SK-N-SH (cell line): ENCODE data around the gene MYO1E. TPM values are rescaled to one million over a fixed set of nuclear protein-coding genes. Genes with fewer than 3 reads are reported as not detected.
"Not testable (repeated sequence)": the region's sequence is repeated elsewhere in the genome, so short reads cannot be mapped to it uniquely, and the experiment has no call there.

Experiments used
- CTCF ChIA-PET: fragments of 300-600, 350-600 bp; formaldehyde crosslinking; extraction: SDS; loops from one replicate; lab custom pipeline; 2021; lab: Yijun Ruan, JAX
- POLR2A ChIA-PET: fragments of 350-600 bp; sonication (Branson Sonifier 250); formaldehyde crosslinking; extraction: SDS; loops from one replicate; lab custom pipeline; 2020; ENCODE audit warnings: antibody characterized with exemption, inconsistent platforms; lab: Yijun Ruan, JAX
- DNase-seq: peaks from one replicate; pipeline ENCODE4 v3.0.0; 2012
- H2AFZ ChIP-seq: fragments of 200-600 bp; sonication (generic); 2 replicates; pipeline ENCODE4 v1.8.1; 2016; ENCODE audit warnings: antibody characterized with exemption, mild to moderate bottlenecking, low read depth
- H3F3A ChIP-seq: fragments of 200-600 bp; sonication (generic); replicated peaks from 2 replicates; pipeline ENCODE3; 2016; ENCODE audit warnings: antibody characterized with exemption, mild to moderate bottlenecking; ENCODE audit not compliant: insufficient read depth
- H3K27ac ChIP-seq, 2 experiments: fragments of 200-500 bp in 1 of 2; fragments of 200-600 bp in 1 of 2; sonication (Bioruptor generic) in 1 of 2; sonication (generic), shearing (Covaris generic) in 1 of 2; 2 replicates each; pipeline versions ENCODE4 v1.5.1 to v1.6.1; 2014 to 2016; ENCODE audit warnings: low read depth in 2 of 2, inconsistent platforms in 1 of 2, low read length in 1 of 2, mild to moderate bottlenecking in 1 of 2, mixed read lengths in 1 of 2
- H3K27me3 ChIP-seq: fragments of 200-600 bp; sonication (generic), shearing (Covaris generic); 2 replicates; pipeline ENCODE4 v1.6.1; 2016; ENCODE audit warnings: mixed run types; ENCODE audit not compliant: insufficient read depth
- H3K36me3 ChIP-seq, 2 experiments: fragments of 200-500 bp in 1 of 2; fragments of 200-600 bp in 1 of 2; sonication (Bioruptor generic) in 1 of 2; sonication (generic) in 1 of 2; replicated peaks in 1 of 2; 2 replicates each; pipeline versions ENCODE3 to v1.5.1; 2014 to 2016; ENCODE audit warnings: low read length in 1 of 2, mild to moderate bottlenecking in 1 of 2; ENCODE audit not compliant: insufficient read depth in 2 of 2, control insufficient read depth in 1 of 2
- H3K4me1 ChIP-seq, 2 experiments: fragments of 200-500 bp in 1 of 2; fragments of 200-600 bp in 1 of 2; sonication (Bioruptor generic) in 1 of 2; sonication (generic), shearing (Covaris generic) in 1 of 2; 2 replicates each; pipeline versions ENCODE4 v1.5.1 to v1.6.1; 2014 to 2016; ENCODE audit warnings: low read depth in 1 of 2, low read length in 1 of 2, mixed run types in 1 of 2; ENCODE audit not compliant: insufficient read depth in 2 of 2, control insufficient read depth in 1 of 2
- H3K4me2 ChIP-seq: fragments of 200-600 bp; sonication (generic), shearing (Covaris generic); 2 replicates; pipeline ENCODE4 v1.6.1; 2017; ENCODE audit warnings: mixed run types
- H3K4me3 ChIP-seq, 2 experiments: fragments of 200-500 bp in 1 of 2; fragments of 200-600 bp in 1 of 2; sonication (Bioruptor generic) in 1 of 2; sonication (generic), shearing (Covaris generic) in 1 of 2; 2 replicates each; pipeline versions ENCODE4 v1.5.1 to v1.8.1; 2014 to 2016; ENCODE audit warnings: low read depth in 2 of 2, inconsistent platforms in 1 of 2, low read length in 1 of 2, mild to moderate bottlenecking in 1 of 2, mixed read lengths in 1 of 2, moderate library complexity in 1 of 2
- H3K79me2 ChIP-seq: fragments of 200-600 bp; sonication (generic); 2 replicates; pipeline ENCODE4 v1.8.1; 2017; ENCODE audit warnings: mild to moderate bottlenecking; ENCODE audit not compliant: insufficient read depth
- H3K9ac ChIP-seq: fragments of 200-600 bp; sonication (generic); 2 replicates; pipeline ENCODE4 v1.6.1; 2017; ENCODE audit warnings: mixed run types
- H3K9me2 ChIP-seq: fragments of 200-600 bp; sonication (generic); 2 replicates; pipeline ENCODE4 v1.6.1; 2017; ENCODE audit warnings: mixed run types
- H3K9me3 ChIP-seq: fragments of 200-600 bp; sonication (generic); 2 replicates; pipeline ENCODE4 v1.6.1; 2017; ENCODE audit warnings: mixed run types, mild to moderate bottlenecking, moderate library complexity
- H4K20me1 ChIP-seq: fragments of 200-600 bp; sonication (generic); 2 replicates; pipeline ENCODE4 v1.6.1; 2017; ENCODE audit warnings: mild to moderate bottlenecking, mixed run types; ENCODE audit not compliant: insufficient read depth
- CHD2 ChIP-seq: fragments of 150-350 bp; IDR thresholded peaks from 2 replicates; pipeline ENCODE4 v1.6.1; 2018; ENCODE audit warnings: low read length; ENCODE audit not compliant: partially characterized antibody
- ELF1 ChIP-seq: IDR thresholded peaks from 2 replicates; pipeline ENCODE4 v1.4.0; 2012
- EZH2phosphoT487 ChIP-seq: fragments of 200-600 bp; sonication (generic); IDR thresholded peaks from 2 replicates; pipeline ENCODE4 v1.6.1; 2017; ENCODE audit warnings: low read depth, mixed run types, mild to moderate bottlenecking, antibody characterized with exemption, moderate library complexity, borderline replicate concordance
- FOSL2 ChIP-seq: IDR thresholded peaks from 2 replicates; pipeline ENCODE4 v1.4.0; 2012; ENCODE audit warnings: low read depth, mild to moderate bottlenecking, moderate library complexity, borderline replicate concordance
- FOXJ3 ChIP-seq: sonication (generic); formaldehyde crosslinking; IDR thresholded peaks from 2 replicates; pipeline ENCODE4 v1.5.1; 2020; ENCODE audit warnings: mild to moderate bottlenecking, missing genetic modification reagents
- GATA2 ChIP-seq: sonication (generic); formaldehyde crosslinking; IDR thresholded peaks from 2 replicates; pipeline ENCODE4 v1.5.0; 2020; ENCODE audit warnings: mild to moderate bottlenecking, missing genetic modification reagents
- JUND ChIP-seq: IDR thresholded peaks from 2 replicates; pipeline ENCODE4 v1.4.0; 2012
- MAX ChIP-seq: IDR thresholded peaks from 2 replicates; pipeline ENCODE4 v1.4.0; 2012; ENCODE audit warnings: low read depth
- MEF2A ChIP-seq: IDR thresholded peaks from 2 replicates; pipeline ENCODE4 v1.4.0; 2012; ENCODE audit warnings: low read depth, borderline replicate concordance
- NFIC ChIP-seq: IDR thresholded peaks from 2 replicates; pipeline ENCODE4 v1.4.0; 2012; ENCODE audit warnings: borderline replicate concordance
- TEAD4 ChIP-seq: IDR thresholded peaks from 2 replicates; pipeline ENCODE4 v1.4.0; 2012; ENCODE audit warnings: mild to moderate bottlenecking, borderline replicate concordance; ENCODE audit not compliant: insufficient read depth
- WGBS: methylation state at CpG from one replicate; pipeline ENCODE4 v1.1.6; 2017; ENCODE audit warnings: low lambda C conversion rate; 5-methylcytosine and 5-hydroxymethylcytosine counted together
- polyA plus RNA-seq, 3 experiments: library from polyadenylated mRNA; depleted of rRNA; stranded (reverse); fragments of >200 nt; gene quantifications; 2 replicates each; pipeline ENCODE4 v1.2.3, GENCODE V29; 2012
- TF ChIP-seq, protein P1 (sequence below): IDR thresholded peaks from 2 replicates; pipeline ENCODE4 v1.4.0; 2012; ENCODE audit warnings: low read depth, borderline replicate concordance

Gene MYO1E
- polyA plus RNA-seq, 1 of the 3 experiments (the other 2 are of a cell fraction) = 9.7 TPM

DNA sequence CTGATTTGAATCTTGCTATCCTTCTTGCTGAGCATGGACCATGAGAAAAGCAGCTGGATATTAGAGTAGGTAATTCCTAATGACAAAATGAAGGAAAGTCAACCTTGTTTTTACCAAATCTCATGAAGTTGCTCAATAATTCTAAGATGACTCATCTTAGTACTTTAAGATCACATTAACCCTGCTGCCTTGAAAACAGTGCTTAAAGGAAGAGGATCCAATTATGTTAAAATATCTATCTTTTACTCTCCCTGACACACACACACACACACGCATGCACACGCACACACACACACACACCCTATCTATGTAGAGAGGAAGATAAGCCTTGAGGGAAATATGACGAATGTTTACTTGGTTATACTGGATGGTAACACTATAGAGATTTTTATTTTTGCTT, 16.0 kb upstream of the MYO1E start:
- Histone ChIP-seq H3K27ac (no peak overlapping the region), H3K79me2 (no peaks in the 10 kb centered on the region), H3K9me3 (no peaks in the 10 kb centered on the region)
- TF ChIP-seq CHD2 = no peak
- TF ChIP-seq, protein P1, sequence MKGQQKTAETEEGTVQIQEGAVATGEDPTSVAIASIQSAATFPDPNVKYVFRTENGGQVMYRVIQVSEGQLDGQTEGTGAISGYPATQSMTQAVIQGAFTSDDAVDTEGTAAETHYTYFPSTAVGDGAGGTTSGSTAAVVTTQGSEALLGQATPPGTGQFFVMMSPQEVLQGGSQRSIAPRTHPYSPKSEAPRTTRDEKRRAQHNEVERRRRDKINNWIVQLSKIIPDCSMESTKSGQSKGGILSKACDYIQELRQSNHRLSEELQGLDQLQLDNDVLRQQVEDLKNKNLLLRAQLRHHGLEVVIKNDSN = no peak
- no peak for TF ChIP-seq EZH2phosphoT487
- peak; percentile 49; the same call in 1 of the 2 replicates for TF ChIP-seq JUND
- peak; percentile 35; the same call in 1 of the 2 replicates for TF ChIP-seq FOSL2
- TF ChIP-seq, all 33 proteins: peak for 2
- H4K20me1 ChIP-seq = no peaks in the 10 kb centered on the region
- ChIA-PET CTCF (no interaction called here), POLR2A (no interaction called here)
- no peak overlapping the region for H2AFZ ChIP-seq
- H3K4me3 ChIP-seq = no peak overlapping the region
- H3K4me1 ChIP-seq = no peaks in the 10 kb centered on the region
- no peaks in the 10 kb centered on the region for H3K36me3 ChIP-seq
- no peak overlapping the region for H3K4me2 ChIP-seq
- no peaks in the 10 kb centered on the region for H3F3A ChIP-seq
- H3K9ac ChIP-seq = no peak overlapping the region
- 73% methylated on average over 3 of the region's 3 CpGs for WGBS
- no peaks in the 10 kb centered on the region for H3K9me2 ChIP-seq
- H3K27me3 ChIP-seq = no peaks in the 10 kb centered on the region
- DNase-seq = no peak

DNA sequence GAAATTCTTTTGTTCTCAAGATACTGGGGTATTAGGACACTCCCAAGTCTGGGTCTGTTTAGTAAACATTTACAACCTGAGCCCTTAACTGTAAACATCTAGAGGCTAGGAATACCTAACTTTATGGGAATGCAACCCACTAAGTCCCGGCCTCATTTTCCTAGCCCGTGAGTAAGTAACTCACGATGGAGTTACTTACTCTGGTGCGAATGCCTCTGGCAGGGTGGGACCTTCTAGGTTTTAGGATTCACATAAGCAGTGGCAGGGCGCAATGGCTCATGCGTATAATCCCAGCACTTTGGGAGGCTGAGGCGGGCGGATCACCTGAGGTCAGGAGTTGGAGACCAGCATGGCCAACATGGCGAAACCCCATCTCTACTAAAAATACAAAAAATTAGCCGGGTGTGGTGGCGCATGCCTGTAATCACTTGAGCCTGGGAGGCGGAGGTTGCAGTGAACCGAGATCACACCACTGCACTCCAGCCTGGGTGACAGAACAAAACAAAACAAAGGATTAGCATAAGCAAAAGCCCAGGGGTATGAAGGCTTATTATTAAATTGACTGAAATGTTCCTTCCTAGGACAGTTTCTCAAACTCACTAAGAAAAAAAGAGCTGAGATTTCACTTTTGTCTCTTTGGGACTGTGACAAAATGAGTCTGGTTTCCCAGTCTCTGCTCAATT, 14.7 kb upstream of the MYO1E start:
- H3K27me3 ChIP-seq, H3K4me1 ChIP-seq, H3K9ac ChIP-seq, H3K36me3 ChIP-seq, H3K9me3 ChIP-seq, H4K20me1 ChIP-seq, DNase-seq, H3K27ac ChIP-seq, H3F3A ChIP-seq, H3K79me2 ChIP-seq, H3K4me2 ChIP-seq, POLR2A ChIA-PET, H3K9me2 ChIP-seq, H2AFZ ChIP-seq, H3K4me3 ChIP-seq: not testable (repeated sequence)
- CTCF ChIA-PET = interaction anchor here (0.7 kb wide), 1 partner anchor 8 kb away, joined by 3 read pairs; no protein-coding TSS in a partner anchor
- WGBS = 97% methylated on average over 13 of the region's 13 CpGs

DNA sequence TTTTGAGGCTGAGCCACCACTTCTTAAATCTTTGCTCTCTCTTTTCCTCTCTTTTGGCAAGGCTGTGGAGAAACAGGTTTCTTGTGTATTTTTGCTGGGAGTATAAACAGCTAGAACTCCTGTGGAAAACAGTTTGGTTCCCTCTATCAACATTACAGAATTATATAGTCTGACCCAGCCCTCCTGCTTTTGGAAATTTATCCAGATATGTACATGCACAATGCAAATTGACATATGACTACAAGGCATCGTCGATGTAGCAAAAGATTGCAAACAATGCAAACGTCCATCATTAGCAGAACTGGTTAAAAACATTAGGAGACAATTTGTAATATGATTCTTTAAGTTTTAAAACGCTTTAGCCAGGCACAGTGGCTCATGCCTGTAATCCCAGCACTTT, 12.5 kb upstream of the MYO1E start:
- Histone ChIP-seq H3K9ac (no peak overlapping the region), H3K4me1 (no peaks in the 10 kb centered on the region), H3K9me2 (no peaks in the 10 kb centered on the region), H3K27me3 (no peaks in the 10 kb centered on the region), H4K20me1 (no peaks in the 10 kb centered on the region), H3K79me2 (no peaks in the 10 kb centered on the region), H3K36me3 (no peaks in the 10 kb centered on the region), H3K4me2 (no peak overlapping the region), H2AFZ (no peak overlapping the region), H3K4me3 (no peak overlapping the region), H3K9me3 (no peaks in the 10 kb centered on the region), H3F3A (peaks cover 3% of the 10 kb centered on the region), H3K27ac (no peak overlapping the region)
- TF ChIP-seq MAX = no peak
- TF ChIP-seq FOXJ3 (CRISPR knock-in tag) = no peak
- TF ChIP-seq FOSL2 = no peak
- TF ChIP-seq NFIC = no peak
- no peak for TF ChIP-seq ELF1
- TF ChIP-seq MEF2A = no peak
- no peak for TF ChIP-seq GATA2 (CRISPR knock-in tag)
- no peak for TF ChIP-seq TEAD4
- ChIA-PET CTCF (interaction anchor here (1.9 kb wide), 1 partner anchor 29 kb away, joined by 3 read pairs; no protein-coding TSS in a partner anchor), POLR2A (no interaction called here)
- WGBS = 79% methylated on average over 4 of the region's 4 CpGs
- no peak for DNase-seq
